Measurements from ENCODE around the gene CDC5L.

CDC5L gene

DNA sequence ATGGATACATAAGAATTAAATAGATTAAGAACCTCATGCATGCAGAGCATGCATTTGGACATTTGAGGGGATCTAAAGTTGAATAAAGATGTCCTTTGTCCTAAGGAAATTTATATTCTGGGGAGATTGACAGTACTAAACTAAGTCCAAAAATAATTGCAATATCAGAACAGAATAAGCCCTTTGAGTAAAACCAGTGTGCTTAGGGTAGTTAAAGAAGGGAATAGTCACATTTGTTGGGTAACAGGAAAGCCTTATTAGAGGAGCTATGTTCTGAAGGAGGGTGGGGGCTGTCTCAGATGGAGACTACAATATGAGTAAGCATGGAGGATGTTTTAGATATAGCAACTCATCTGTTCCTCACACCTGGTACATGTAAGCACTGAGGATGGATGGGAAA lies 35.8 kb downstream of the CDC5L start:
- Histone ChIP-seq H3K27me3 (ENCODE audit: low read length) (no peaks in the 10 kb centered on the region), H3K9me2 (replicated peaks; ENCODE audit: insufficient read depth, low read length) (no peaks in the 10 kb centered on the region), H4K20me1 (ENCODE audit: low read depth, low read length) (peaks cover 10% of the 10 kb centered on the region), H3K4me2 (ENCODE audit: low read depth, low read length, poor library complexity, severe bottlenecking) (no peak overlapping the region), H3K79me2 (ENCODE audit: insufficient read depth, low read length) (peaks cover 17% of the 10 kb centered on the region), H3K9ac (ENCODE audit: low read length) (no peak overlapping the region), H2AFZ (ENCODE audit: low read depth, low read length, severe bottlenecking) (no peak overlapping the region), H3K27ac (ENCODE audit: low read depth, low read length) (no peak overlapping the region), H3K36me3 (ENCODE audit: low read length) (peaks cover 87% of the 10 kb centered on the region), H3F3A (ENCODE audit: insufficient read depth) (peaks cover 27% of the 10 kb centered on the region), H3K4me3 (ENCODE audit: insufficient read depth, low read length, poor library complexity, severe bottlenecking) (no peak overlapping the region), H3K9me3 (ENCODE audit: insufficient read depth, low read length) (no peaks in the 10 kb centered on the region)
- no peak for TF ChIP-seq EZH2phosphoT487 (conservative IDR thresholded peaks at IDR 0.05; ENCODE audit: low read length)
- TF ChIP-seq, protein P1, sequence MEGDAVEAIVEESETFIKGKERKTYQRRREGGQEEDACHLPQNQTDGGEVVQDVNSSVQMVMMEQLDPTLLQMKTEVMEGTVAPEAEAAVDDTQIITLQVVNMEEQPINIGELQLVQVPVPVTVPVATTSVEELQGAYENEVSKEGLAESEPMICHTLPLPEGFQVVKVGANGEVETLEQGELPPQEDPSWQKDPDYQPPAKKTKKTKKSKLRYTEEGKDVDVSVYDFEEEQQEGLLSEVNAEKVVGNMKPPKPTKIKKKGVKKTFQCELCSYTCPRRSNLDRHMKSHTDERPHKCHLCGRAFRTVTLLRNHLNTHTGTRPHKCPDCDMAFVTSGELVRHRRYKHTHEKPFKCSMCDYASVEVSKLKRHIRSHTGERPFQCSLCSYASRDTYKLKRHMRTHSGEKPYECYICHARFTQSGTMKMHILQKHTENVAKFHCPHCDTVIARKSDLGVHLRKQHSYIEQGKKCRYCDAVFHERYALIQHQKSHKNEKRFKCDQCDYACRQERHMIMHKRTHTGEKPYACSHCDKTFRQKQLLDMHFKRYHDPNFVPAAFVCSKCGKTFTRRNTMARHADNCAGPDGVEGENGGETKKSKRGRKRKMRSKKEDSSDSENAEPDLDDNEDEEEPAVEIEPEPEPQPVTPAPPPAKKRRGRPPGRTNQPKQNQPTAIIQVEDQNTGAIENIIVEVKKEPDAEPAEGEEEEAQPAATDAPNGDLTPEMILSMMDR (IDR thresholded peaks at IDR 0.05; ENCODE audit: insufficient read depth, low read length, poor library complexity, severe bottlenecking) = no peak

DNA sequence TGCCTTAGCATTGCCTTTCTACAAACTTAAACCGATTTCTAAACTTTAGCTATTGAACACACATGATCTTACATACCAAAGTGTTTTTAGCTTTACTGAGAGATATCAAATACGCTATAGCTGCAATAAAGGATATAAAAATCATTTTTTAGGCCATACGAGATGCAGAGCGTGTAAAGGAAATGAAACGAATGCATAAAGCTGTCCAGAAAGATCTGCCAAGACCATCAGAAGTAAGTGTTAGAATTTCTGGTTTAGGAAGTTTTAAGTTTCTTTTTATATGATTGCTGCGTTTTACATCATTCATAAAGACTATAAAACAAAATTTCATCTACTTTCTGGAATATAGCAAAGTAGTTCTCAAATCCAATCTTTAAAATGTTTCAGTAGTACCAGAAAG lies 38.4 kb downstream of the CDC5L start:
- Histone ChIP-seq H3K36me3 (ENCODE audit: low read length) (peaks cover 83% of the 10 kb centered on the region), H3K9ac (ENCODE audit: low read length) (no peak overlapping the region)
- TF ChIP-seq EZH2phosphoT487 (conservative IDR thresholded peaks at IDR 0.05; ENCODE audit: low read length) = no peak
- TF ChIP-seq, protein P1 (IDR thresholded peaks at IDR 0.05; ENCODE audit: insufficient read depth, low read length, poor library complexity, severe bottlenecking) = no peak

GRCh38 chr6:44428682-44429081 lies 41.2 kb downstream of the CDC5L start:
- peaks cover 84% of the 10 kb centered on the region for H3K36me3 ChIP-seq (ENCODE audit: low read length)

More for the DNA sequence above, 38.4 kb downstream of the CDC5L start:
- no peak overlapping the region for H3K27ac ChIP-seq (ENCODE audit: low read depth, low read length)
- H4K20me1 ChIP-seq (ENCODE audit: low read depth, low read length) = peaks cover 10% of the 10 kb centered on the region
- H3K9me2 ChIP-seq (replicated peaks; ENCODE audit: insufficient read depth, low read length) = no peaks in the 10 kb centered on the region
- H3K9me3 ChIP-seq (ENCODE audit: insufficient read depth, low read length) = no peaks in the 10 kb centered on the region
- H3K27me3 ChIP-seq (ENCODE audit: low read length) = no peaks in the 10 kb centered on the region
- peaks cover 46% of the 10 kb centered on the region for H3F3A ChIP-seq (ENCODE audit: insufficient read depth)
- H2AFZ ChIP-seq (ENCODE audit: low read depth, low read length, severe bottlenecking) = no peak overlapping the region
- H3K4me2 ChIP-seq (ENCODE audit: low read depth, low read length, poor library complexity, severe bottlenecking) = no peak overlapping the region
- no peak overlapping the region for H3K4me3 ChIP-seq (ENCODE audit: insufficient read depth, low read length, poor library complexity, severe bottlenecking)
- H3K79me2 ChIP-seq (ENCODE audit: insufficient read depth, low read length) = peaks cover 6% of the 10 kb centered on the region

More at GRCh38 chr6:44428682-44429081, 41.2 kb downstream of the CDC5L start:
- no peaks in the 10 kb centered on the region for H3K27me3 ChIP-seq (ENCODE audit: low read length)
- no peaks in the 10 kb centered on the region for H3K9me3 ChIP-seq (ENCODE audit: insufficient read depth, low read length)
- no peak overlapping the region for H3K27ac ChIP-seq (ENCODE audit: low read depth, low read length)
- TF ChIP-seq EZH2phosphoT487 (conservative IDR thresholded peaks at IDR 0.05; ENCODE audit: low read length) = no peak
- TF ChIP-seq, protein P1 (IDR thresholded peaks at IDR 0.05; ENCODE audit: insufficient read depth, low read length, poor library complexity, severe bottlenecking) = no peak
- no peak overlapping the region for H3K4me2 ChIP-seq (ENCODE audit: low read depth, low read length, poor library complexity, severe bottlenecking)
- H4K20me1 ChIP-seq (ENCODE audit: low read depth, low read length) = peaks cover 14% of the 10 kb centered on the region; the same call in 1 of the 2 replicates
- H3K9ac ChIP-seq (ENCODE audit: low read length) = no peak overlapping the region
- peaks cover 24% of the 10 kb centered on the region; the same call in 1 of the 2 replicates for H3K79me2 ChIP-seq (ENCODE audit: insufficient read depth, low read length)
- H3K9me2 ChIP-seq (replicated peaks; ENCODE audit: insufficient read depth, low read length) = no peaks in the 10 kb centered on the region
- H3F3A ChIP-seq (ENCODE audit: insufficient read depth) = peaks cover 53% of the 10 kb centered on the region
- H3K4me3 ChIP-seq (ENCODE audit: insufficient read depth, low read length, poor library complexity, severe bottlenecking) = no peak overlapping the region
- no peak overlapping the region for H2AFZ ChIP-seq (ENCODE audit: low read depth, low read length, severe bottlenecking)
